GM21737 (cell line): Measurements from ENCODE around the gene MAGEA9.
"Not testable (repeated sequence)": the region's sequence is repeated elsewhere in the genome, so short reads cannot be mapped to it uniquely, and the experiment has no call there.

Experiments
- ATAC-seq: cut with Tn5 transposase; IDR thresholded peaks from one replicate; pipeline ENCODE4 v1.9.1; 2021; ENCODE audit warnings: mild to moderate bottlenecking, moderate library complexity; ENCODE audit not compliant: unreplicated experiment

Gene MAGEA9, protein sequence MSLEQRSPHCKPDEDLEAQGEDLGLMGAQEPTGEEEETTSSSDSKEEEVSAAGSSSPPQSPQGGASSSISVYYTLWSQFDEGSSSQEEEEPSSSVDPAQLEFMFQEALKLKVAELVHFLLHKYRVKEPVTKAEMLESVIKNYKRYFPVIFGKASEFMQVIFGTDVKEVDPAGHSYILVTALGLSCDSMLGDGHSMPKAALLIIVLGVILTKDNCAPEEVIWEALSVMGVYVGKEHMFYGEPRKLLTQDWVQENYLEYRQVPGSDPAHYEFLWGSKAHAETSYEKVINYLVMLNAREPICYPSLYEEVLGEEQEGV

DNA sequence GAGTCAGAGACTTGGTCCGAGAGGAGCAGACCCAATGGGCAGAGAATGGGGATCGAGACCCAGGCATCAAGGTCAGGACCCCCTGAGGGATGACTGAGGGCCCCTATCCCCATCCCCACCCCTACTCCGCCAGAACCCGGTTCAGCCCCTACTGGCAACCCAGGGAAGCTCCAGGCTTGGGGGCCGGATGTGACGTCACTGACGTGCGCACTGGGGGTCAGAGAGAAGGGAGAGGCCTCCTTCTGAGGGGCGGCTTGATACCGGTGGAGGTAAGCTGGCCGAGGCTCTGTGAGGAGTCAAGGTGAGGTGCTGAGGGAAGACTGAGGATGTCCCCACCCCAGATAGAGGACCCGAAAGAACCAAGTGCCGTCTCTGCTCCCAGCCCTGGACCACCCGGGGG is at the start of gene MAGEA9:
Gene MAGEA9, plus strand, starts transcription at position 204 of the 400 bp plus-strand sequence. CDS start 4,281 bp downstream, outside the sequence.
- not testable (repeated sequence) for ATAC-seq

GRCh38 chrX:149742269-149742668 is 39.5 kb upstream of the MAGEA9 start:
- ATAC-seq = not testable (repeated sequence)

DNA sequence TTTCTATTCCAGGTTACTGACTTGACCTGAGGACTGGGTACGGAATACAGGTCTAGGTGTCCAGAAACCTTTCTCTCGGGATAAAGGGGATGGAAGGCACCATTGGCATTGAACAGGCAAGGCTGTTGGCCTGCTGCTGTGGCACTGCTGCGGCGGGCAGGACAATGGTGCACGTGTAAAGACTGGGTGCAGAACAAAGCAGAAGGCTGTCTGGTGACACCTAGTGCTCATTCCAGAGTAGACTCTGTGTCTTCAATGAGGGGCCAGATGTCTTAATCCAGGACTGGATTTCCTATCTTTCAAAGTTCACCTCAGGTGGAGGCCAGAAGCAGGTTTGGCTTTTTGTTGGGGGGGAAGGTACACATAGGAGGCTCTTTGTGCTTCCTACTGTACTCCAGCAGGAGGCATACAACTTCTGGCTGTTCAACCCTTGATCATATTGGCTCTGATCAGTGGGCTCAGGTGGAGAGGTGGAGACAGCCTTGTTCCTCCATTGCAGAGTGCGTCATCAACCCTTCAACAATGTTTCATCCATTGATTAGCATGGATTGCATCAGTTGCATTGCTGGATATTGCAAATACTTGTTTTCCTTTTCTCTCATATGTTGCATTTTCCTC is 35.2 kb upstream of the MAGEA9 start:
- ATAC-seq = not testable (repeated sequence)

DNA sequence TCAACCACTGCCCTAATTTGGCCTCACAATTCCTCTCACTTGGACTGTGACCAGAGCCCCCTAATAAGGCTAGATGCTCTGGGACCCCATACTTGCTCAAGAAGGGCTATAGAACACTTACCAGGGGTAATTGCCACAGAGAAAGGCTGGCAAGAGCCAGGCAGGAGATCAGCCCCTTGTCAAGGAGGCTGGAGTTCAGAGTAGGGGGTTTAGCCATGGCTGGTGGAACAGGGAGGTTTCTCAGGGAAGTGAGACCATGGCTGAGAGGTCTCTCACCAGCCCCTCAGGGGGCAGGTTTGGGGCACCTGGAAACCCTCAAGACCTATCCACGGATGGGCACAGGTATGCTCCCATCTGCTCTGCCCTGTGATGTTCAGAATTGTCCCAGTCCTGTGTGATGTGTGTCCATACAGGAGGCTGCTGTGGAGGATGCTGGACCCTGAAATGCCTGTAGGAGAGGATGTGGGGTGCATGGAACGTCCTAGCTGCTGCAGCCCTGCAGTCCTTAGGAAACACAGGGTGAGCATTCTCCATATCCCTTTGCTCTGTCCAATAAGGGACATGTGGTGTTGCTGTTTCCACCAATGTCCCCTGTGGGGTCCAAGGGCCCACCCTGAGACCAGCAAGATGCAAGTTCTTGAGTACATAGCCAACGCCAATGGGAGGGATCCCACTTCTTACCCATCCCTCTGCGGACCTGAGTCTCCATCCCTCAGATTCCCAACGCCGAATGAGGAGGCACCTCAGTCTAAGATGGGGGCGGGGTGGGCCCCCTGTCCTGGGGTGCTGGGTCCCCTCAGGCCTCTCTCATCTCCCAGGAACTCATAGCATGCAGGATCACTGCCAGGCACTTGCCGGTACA is 24.3 kb upstream of the MAGEA9 start:
- ATAC-seq = no peak

GRCh38 chrX:149758068-149758714 is 23.5 kb upstream of the MAGEA9 start:
- no peak for ATAC-seq

DNA sequence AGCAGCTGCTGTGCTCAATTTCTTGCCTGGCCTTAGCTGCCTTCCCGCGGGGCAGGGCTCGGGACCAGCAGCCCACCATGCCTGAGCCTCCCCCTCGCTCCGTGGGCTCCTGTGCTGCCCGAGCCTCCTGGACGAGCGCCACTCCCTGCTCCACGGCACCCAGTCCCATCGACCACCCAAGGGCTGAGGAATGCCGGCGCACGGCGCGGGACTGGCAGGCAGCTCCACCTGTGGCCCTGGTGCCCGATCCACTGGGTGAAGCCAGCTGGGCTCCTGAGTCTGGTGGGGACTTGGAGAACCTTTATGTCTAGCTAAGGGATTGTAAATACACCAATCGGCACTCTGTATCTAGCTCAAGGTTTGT is 23.0 kb upstream of the MAGEA9 start:
- ATAC-seq = not testable (repeated sequence)

DNA sequence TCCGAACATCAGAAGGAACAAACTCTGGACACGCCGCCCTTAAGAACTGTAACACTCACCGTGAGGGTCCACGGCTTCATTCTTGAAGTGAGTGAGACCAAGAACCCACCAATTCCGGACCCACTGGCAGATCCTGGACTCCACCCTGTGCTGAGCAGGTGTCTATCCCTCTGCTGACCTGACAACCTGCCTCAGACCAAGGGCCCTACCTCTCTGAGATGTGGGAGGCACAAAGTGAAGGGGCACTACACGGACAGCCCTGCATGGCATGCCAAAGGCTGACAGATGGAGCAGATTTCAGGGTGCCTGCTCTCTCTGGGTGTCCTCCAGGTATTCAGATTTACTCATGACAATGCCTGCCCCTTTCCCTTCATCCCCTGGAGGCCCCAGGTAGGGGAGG is 21.9 kb upstream of the MAGEA9 start:
- ATAC-seq = no peak

GRCh38 chrX:149760965-149761364 is 20.8 kb upstream of the MAGEA9 start:
- no peak for ATAC-seq

GRCh38 chrX:149761858-149762674 is 19.7 kb upstream of the MAGEA9 start:
- not testable (repeated sequence) for ATAC-seq

DNA sequence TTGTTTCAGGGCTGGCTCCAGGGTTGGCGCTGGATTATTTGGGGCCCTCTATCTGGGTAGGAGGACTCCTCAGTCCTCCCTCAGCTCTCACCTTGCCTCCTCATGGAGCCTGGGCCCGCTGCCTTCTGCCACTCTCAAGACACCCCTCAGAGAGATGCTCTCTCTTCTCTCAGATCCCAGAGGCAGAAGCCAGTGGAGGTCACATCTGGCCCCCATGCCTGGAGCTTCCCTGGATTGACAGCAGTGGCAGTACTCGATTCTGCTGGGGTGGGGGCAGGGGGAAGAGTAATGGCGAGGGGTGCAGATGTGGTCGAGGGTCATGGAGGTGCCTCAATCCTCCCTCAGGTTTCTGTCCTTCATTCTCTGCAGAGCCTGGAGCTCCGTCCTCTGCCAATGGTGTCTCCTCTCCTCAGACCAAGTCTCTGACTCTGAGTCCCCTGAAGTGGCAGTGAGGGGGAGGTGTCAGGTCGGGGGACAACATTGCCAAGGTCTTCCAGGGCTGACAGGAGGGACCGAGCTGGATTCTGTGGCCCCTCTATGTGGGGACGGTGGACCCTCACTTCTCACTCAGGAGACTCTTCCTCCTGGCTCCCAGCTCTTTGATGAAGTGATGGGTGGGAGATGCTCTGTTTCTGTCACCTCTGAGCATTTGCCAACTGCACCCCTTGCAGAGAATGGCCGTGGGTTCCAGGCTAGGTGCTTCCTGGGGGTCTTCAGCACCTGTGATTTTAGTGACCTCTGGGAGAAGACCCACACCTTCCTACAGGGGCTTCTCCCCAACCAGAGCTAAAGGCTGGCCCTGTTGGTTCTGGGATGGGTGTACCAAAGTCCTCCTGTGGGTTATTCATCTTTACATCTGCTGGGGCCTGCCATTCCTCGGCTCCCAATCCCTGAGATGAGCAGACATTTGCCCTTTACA is 18.8 kb upstream of the MAGEA9 start:
- ATAC-seq = no peak

DNA sequence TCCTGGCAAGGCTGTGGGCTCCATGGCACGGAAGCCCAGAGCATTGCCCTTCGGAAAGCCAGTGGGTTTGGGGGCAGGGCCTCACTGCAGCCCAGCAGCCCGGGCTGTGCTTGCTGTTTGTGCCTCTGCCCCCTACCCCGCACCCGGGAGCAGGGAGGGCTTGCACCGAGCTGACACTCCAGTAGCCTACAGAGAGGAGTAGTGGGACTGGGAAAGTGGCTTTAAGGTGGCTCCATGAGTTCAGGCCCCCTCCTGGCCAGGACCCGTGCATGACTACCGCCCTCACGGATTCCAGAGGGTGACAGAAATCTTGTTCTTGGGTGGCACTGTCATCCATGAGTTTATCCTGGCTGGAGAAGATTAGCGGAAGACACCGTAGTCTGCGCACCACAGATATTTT is 11.4 kb upstream of the MAGEA9 start:
- not testable (repeated sequence) for ATAC-seq

DNA sequence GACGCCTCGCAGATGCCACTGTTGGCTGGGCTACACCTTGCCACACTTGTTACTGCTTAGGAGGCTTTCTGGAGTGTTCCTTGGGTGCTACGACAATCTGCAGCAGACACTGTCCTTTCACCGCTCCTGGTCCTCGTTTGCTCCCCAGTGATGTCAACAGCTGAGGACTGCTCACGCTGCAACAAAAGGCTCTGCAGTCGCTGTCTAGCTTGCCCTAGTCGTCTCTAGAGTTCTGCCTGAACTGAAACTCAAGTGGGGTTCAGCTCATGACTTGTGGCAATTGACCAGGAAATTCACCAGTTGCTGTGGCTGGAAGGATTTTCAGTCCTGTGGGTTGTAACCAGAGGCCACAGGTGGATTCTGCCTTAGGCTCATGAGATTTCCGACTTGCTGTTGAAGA is 8.7 kb upstream of the MAGEA9 start:
- ATAC-seq = not testable (repeated sequence)

DNA sequence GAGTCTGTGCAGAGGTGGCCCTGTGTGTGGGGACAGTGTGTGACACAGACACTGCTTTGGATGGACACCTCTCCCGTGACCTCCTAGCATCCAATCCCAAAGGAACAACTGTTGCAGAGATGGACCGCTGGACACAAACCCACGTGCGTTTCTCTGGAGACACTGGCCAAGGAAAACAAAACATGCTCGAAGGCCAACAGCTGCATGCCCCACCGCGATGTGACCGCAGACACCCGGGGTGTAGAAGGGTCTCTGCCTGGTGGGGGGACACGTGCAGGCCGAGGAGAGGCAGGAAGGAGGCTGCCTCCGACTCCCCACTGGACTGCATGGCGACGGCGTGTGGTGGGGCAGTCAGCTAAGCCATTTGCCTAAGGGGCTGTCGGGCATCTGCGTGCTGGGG is 8.0 kb upstream of the MAGEA9 start, which contains the start of gene HSFX1:
Gene HSFX1, plus strand, starts transcription at position 301 of the 400 bp plus-strand sequence. CDS start 614 bp downstream, outside the sequence.
- ATAC-seq = not testable (repeated sequence)

GRCh38 chrX:149777999-149778398 is 3.7 kb upstream of the MAGEA9 start:
- ATAC-seq = not testable (repeated sequence)

DNA sequence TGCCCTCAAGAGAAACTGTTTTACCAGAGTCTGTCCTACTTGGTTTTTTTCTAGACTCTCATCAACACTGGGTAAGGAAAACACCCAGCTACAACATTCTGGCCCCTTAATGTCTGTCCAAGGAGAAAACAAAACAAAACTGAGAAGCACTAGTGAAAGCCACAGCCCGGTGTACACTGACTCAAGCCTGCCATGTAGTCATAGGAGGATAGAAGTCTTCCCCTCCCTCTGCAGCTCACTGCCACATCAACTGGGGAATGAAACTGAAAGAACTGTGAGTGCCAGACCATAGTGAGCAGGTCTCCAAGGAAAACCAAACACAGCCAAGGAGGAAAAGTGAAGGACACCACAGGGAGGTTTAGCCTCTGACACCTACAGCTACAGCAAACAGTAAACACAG is 13.8 kb downstream of the MAGEA9 start:
- ATAC-seq = peak; percentile 99

- ATAC-seq = no peak
Measured at GRCh38 chrX:149799095-149799714, 17.5 kb downstream of the MAGEA9 start.

- ATAC-seq = no peak
Measured at GRCh38 chrX:149799938-149800337, 18.2 kb downstream of the MAGEA9 start.

GRCh38 chrX:149803458-149804062 is 21.8 kb downstream of the MAGEA9 start:
- ATAC-seq = no peak
